NCI-H128 (cell line): Measurements from ENCODE around the gene TNRC6B.
"Not testable (repeated sequence)": the region's sequence is repeated elsewhere in the genome, so short reads cannot be mapped to it uniquely, and the experiment has no call there.

Experiments
- DNase-seq: peaks from one replicate; lab custom pipeline; 2025; ENCODE audit not compliant: unreplicated experiment; lab: John Stamatoyannopoulos, UW

Gene TNRC6B

DNA sequence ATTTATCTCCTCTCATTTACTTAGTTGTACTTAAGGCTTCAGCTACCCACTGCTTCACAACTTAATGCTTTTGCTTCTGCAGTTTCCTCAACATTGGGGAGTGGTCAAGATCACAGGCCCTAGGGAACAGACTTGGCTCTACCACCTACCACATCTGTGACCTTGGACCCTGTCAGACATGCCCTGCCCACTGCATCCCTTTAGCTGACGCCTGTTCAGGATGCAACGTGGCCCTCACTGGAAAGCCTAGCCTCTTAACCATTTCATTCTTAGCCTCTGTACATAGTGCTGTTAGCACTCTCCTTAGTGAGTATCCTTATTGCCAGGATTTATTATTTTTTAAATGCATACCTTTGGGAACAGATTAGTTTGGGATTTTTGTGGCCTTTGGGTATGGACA is 34.4 kb downstream of the TNRC6B start:
- no peak for DNase-seq

DNA sequence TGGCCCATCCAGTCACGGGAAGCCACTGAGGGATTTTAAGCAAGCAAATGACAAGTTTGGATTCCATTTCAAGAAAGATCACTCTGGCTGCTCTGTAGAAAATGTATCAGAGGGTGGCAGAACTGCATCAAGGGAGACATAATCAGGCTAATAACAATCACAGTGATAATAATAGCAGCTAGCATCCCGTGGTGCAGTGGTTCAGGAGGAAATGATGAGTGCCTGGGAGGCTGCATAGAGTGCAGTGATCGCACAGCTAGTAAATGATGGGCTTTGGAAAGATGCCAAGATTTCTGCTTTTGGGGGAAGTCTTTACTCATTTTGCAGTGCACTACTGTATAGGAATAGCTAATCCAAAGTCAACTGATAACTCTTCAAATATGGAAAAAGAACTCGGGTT is 35.8 kb downstream of the TNRC6B start:
- no peak for DNase-seq

DNA sequence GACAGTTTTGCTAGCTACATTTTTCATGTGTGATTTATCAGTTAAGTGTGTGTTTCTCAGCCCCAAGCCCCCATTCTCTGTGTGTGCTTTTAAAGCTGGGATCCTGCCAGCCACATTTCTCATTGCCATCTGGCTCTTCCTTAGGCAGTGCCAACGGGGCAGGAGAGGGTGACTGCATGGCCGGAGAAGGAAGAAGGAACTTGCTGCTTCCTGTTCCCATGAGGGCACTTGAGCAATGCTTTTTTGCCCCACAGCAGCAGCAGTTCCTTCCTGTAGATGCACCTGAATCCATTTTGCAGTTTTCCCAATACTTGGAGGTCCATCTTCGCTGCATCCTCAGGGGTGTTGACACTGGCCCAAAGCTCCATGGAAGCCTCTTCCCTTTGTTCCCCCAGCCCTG is 37.5 kb downstream of the TNRC6B start:
- DNase-seq: no peak

DNA sequence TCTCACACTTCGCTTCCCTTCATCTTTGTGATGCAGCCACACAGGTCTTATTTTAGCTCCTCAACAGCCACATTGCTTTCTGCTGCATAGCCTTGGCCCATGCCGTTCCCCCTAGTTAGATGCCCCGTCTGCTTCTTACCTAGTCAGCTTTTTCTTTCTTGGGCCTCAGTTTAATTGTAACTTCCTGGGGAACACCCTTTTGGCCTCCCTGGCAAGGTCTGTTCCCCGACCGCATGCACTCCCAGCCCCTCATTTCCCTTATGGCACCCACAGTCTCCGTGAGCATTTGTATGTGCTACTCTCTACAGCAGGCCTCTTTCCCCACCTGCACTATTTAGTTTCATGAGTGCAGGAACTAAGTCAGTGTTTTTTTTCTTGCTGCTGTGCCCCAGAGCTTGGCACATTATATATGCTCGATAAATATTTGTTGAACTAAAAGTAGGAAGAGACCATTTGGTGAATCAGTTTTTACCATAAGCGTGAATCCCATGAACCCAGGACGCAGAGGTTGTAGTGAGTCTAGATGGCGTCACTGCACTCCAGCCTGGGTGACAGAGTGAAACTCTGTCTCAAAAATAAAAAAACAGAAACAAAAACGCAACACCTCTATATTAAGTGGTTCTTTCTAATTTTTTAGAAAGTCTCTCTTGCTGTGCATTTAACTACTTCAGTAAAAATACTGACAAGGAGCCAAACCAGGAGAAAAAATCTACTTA is 38.5 kb downstream of the TNRC6B start:
- DNase-seq: no peak

DNA sequence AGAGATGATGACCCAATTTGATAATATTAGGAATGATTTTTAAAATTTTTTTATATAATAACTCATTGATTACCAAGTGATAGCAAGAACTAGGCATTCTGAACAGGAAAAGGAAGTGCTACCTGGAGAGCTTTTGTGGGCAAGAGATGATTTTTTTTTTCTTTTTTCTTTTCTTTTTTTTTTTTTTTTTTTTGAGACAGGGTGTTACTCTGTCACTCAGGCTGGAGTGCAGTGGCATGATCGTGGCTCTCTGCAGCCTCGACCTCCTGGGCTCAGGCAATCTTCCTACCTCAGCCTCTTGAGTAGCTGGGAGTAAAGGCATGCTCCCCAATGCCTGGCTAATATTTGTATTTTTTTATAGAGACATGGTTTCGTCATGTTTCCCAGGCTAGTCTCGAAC is 40.4 kb downstream of the TNRC6B start:
- DNase-seq: no peak

DNA sequence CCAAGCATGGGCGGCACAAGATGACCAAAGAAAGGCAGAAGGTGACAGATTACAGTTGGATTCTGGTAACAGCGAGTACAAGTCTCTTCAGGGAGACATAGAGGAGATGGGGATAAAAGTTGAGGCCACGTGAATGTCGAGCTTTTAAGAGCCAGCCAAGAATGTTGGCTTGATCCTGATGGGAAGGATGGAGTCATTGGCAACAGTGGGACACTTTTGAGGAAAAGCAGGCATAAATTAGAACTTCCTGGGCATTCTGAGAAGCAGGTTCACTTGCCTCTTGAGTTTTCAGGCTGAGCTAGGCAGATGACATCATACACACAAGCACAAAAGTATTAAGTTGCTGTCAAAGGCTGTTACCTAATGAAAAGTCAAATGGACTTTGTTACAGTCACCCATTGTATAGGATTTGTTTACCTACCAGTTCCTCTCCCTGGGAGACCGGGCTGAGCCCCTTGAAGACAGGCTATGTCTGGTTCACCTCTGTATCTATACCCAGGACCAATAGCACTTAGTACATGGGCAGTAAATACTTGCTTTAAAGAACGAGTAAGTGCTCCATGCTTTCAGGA is 41.1 kb downstream of the TNRC6B start:
- no peak for DNase-seq

DNA sequence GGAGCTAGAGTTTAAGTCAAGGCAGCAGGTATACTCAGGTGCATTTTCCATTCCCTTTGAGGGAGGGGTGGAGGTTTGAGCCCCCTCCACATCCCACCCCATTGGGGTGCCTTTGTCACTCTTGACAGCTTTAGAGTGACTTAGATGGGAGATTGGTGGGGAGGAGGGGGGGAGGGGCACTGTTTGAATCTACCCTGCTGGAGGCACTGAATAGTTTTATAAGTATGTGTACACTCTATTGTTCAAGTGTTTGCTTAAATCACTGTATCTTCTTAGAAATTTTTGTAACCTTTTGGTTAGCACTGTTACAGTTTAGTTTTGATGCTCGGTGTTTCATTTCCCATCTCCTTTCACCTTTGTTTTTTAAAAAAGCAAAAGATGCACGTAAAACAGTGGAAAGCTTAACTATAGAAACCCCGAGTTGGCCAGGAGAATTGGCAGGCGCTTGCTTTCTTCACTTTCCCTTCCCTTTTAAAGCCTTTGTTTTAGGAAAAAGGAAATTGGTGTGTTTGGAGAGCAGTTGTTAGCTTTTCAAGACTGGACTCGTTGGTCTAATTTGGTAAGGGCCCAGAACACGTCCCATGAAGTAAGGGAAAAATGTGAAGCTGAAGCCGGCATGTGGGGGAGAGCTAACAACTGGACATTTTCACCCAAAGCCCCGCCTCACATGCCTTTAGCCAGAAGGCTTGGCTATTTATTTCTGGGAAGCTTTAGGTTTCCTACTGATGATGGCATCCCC is 42.8 kb downstream of the TNRC6B start:
- no peak for DNase-seq

DNA sequence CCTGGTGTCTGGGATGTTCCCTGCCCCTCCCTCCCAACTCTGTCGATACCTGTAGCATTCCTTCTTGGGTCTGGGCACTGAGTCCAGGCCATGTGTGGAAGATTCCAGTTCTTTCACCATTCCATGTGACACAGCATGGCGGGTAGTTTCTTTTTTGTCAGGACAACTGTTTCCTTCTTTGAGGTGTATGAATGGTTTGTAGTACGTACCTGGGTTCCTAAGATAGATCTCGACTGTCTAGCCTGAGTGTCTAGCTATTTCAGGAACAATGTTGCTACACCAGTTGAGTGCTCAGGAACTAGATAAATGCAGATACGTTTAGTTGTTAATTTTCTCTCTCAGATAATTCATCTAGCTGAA is 43.3 kb downstream of the TNRC6B start:
- DNase-seq: no peak

DNA sequence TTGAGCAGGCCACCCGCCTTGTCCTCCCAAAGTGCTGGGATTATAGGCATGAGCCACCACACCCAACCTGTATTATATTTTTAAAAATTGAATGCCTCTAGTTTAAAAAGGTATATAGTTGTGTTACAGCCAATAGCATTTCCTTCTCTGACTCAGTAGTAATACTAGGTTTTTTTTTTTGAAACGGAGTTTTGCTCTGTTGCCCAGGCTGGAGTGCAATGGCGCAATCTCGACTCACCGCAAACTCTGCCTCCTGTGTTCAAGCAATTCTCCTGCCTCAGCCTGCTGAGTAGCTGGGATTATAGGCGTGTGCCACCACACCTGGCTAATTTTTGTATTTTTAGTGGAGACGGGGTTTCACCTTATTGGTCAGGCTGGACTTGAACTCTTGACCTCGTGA is 45.3 kb downstream of the TNRC6B start:
- not testable (repeated sequence) for DNase-seq

DNA sequence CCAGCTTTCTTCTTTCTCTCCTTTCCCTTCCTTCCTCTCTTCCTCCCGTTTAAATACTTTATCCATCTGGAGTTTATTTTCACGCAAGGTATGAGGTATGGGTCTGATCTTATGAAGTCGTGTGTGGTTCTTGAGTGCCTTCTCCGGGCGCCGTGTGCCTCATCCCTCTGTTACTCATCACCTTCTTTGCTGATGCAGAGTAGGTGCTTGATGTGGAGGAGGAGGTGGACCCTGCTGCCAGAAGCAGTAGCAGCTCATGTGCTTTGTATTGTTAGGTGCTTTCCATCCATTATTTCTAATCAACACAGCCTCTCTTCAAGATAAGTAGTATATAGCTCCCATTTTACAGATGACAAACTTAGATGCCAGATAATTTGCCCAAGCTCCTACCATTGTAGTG is 47.0 kb downstream of the TNRC6B start:
- no peak for DNase-seq

DNA sequence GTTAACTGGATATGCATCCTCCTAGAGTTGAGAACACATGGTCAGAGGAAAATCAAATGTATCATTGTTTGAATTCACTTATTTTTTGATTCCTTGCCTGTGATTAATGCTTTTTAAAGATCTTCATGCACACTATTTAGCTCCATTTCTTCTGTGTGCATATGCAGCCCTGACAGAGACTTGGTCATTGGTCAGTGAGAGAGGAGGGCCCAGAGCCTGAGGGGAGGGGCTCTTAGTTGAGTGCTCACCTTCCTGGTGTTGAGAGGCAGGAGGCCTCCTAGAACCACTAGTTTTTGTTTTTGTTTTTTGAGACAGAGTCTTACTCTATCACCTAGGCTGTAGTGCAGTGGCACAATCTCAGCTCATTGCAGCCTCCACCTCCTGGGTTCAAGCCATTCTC is 48.9 kb downstream of the TNRC6B start:
- DNase-seq: no peak

DNA sequence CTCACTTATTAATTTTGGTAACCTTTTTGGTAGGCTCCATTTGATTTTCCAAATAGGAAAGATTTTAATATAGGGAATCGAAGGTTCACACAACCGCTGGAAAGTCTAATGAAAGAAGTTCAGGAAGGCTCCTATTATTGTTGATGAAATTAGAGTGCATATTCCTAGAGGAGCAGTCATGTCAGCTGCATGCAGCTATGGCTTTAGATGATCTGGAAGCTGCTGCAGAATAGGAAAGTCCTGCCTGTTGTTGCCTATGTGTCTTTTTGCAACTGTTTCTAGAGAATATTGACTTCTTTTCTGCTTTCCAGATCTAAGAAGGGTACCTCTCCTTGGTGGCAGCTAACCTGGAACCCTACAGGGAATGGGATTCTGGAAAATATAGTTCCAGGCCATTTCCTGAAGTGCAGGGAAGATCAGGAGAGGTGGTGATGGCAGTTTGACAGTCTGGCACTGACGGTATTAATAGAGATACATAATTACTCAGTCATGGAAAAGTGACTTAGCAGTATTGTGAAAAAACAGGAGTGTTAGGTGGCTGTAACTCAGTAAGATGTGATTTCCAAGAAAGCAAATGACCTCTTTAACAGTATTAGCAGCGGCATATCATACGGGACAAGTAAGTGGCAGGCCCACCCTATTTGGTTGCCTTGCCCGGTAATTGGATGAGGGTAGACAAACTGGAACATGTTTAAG is 54.0 kb downstream of the TNRC6B start:
- DNase-seq: no peak

DNA sequence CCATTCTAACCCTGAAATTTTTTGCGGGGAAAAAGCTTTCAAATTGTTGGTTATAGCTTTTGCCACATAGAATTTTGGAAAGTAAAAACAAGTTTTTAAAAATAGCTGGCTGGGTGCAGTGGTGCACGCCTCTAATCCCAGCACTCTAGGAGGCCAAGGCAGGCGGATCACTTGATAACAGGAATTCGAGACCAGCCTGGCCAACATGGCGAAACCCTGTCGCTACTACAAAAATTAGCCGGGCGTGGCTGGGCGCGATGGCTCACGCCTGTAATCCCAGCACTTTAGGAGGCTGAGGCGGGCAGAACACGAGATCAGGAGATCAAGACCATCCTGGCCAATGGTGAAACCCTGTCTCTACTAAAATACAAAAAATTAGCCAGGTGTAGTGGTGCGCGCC is 54.9 kb downstream of the TNRC6B start:
- DNase-seq: no peak

DNA sequence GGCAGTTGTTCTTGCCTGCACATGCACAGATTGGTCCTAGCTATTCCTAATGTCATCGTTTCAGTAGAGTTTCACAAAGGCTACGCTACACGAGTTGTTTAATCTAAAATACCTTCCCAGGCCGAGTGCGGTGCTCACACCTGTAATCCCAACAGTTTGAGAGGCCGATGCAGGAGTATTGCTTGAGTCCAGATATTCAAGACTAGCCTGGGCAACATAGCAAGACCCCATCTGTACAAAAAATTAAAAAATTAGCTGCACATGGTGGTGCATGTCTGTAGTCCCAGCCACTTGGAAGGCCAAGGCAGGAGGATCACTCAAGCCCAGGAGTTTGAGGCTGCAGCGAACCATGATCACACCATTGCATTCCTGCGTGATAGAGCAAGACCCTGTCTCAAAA is 56.2 kb downstream of the TNRC6B start:
- DNase-seq: no peak

DNA sequence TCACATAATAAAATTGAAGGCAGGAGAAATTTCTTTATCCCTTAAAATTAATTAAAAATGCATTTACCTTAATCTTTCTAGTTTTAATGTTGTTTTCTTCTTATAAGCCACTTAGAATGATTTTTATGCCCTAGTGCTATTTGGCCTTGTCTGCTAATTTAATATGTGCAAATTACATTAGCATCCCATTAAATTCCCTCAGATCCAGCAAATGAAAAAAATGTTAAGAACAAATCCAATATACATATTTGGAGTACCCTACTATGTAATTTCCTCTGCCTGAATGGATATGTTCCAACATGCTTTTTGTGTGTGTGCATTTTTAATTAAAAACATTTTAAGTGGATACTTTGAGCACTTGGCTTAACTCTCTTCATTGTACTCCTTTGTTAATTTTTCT is 56.9 kb downstream of the TNRC6B start:
- DNase-seq: no peak

DNA sequence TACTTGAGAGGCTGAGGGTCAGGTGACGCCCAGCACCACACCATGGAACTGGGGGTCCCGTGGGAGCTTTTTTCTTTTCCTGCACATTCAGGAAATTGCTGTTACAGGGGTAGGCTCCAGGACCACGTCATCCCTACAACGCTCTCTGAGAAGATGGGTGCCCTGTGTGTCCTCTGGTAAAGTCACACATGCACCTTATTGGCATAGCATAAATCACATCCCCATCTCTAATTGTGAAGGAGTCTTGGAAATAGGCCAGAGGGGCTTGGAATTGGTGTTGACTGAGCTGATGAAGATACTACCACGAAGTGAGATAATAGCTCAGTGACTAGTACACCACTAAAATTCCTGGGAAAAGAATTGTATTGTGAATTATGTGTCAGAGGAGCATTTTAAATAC is 57.6 kb downstream of the TNRC6B start:
- no peak for DNase-seq

DNA sequence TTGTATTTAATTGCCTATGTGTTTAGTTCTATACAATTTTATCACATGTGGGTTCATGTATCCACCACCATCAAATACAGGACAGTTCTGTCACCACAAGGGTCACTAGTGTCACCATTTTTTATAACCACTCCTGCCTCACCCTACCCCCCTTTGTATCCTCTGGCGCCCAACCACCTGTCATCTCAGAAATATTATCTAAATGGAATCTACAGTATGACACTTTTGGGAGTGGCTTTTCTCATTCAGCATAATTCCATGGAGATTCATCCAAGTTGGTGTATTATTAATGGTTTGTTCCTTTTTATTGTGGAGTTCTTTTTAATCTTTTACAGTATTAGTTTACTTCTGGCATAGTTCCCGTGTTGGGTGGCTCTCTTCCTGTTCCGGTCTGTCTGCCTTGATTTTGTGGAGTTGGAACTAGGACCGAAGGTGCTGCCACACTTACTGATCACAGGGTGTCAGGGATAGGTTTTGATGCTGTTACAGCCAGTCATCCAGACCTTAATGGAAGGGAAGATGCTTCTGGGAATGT is 58.5 kb downstream of the TNRC6B start:
- DNase-seq: no peak

DNA sequence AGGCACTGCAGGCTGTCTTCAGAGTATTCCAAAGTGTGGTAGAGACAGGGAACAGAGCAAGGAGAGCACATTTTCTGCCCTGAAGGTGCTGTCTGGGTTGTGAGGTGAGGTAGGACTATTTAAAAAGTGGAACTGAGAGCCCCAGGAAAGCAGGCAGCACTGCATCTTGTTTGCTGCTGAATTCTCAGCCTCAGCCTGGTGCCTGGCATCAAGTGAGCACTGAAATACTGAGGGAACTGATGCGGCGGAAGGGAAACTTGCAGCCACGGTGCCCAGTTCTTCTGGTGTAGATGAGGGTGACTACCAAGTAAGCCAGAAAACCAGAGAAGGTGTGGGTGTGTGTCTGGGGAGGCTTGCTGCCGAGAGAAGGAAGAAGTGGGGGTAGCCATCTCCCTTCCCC is 59.5 kb downstream of the TNRC6B start:
- no peak for DNase-seq

DNA sequence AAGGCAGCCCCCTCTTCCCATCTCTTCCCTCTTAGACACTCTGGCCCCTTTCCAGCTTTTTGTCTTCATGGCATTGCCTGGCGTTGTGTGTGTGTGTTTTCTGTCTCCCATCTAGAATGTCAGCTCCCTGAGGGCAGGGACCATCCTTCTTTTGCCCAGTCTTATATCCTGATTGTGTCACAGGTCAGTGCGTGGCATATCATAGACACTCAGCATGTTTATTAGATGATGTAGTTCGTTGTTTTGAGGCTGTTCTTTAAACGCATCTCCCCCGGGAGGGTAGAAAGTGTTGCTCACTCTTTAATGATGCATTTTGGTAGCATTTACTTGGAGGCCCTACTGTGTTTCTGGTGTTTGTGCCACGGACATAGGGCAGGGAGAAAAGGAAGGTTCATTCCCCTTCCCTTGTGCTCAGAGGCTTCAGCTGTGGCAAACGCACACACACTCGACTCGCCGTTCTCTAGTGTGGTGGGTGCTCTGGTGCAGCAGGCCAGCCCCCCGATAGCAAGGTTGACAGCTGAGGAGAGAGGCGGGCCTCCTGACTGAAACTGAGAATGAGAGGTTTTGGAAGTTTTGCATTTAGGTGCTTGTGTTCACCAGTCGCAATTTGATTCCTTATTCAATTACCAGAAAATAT is 60.2 kb downstream of the TNRC6B start:
- DNase-seq: no peak

DNA sequence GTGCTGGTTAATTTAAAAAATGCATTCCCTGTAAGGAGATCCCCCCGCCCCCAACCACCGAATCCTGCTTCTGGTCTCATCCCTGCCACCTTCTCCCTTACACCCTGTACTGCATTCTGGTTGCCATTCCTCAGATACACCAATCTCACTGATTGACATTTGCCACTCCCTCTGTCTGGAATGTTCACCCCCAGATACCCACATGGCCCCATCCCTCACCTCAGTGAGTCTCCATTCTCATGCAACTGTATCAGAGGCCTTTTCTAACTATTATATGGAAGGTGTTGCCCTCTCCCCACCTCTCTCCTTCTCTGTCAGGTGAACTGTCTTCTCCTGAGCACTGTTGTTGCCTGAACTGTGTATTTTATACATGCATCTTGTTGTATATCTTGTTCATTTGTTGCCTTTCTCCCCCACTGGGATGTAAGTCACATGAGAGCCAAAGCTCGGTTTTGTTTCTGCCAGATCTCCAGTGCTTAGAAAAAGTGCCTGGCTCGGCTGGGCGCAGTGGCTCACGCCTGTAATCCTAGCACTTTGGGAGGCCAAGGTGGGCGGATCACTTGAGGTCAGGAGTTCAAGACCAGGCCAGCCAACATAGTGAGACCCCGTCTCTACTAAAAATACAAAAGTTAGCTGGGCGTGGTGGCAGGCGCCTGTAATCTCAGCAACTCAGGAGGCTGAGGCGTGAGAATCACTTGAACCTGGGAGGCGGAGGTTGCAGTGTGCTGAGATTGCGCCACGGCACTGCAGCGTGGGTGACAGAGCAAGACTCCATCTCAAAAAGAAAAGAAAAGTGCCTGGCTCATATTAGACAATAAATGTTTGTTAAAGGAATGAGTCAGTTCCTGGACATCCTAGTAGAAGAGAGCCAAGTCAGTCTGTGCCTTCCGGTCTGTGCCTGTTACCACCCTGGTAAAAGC is 61.0 kb downstream of the TNRC6B start:
- DNase-seq: no peak
